GM10266 (cell line): ENCODE results near the gene APLP1.
A peak's percentile ranks its signal among the peaks of the same experiment; 100 is the strongest.
"Not testable (repeated sequence)": the region's sequence is repeated elsewhere in the genome, so short reads cannot be mapped to it uniquely, and the experiment has no call there.

Experiments used
- DNase-seq: peaks from one replicate; pipeline ENCODE4 v3.0.0; 2012; ENCODE audit errors: extremely low spot score
- TF ChIP-seq, protein P1 (sequence below): IDR thresholded peaks from 2 replicates; pipeline ENCODE4 v1.5.1; 2012; ENCODE audit warnings: mild to moderate bottlenecking, low read depth; ENCODE audit not compliant: control insufficient read depth, insufficient read depth; ENCODE audit errors: missing control alignments

APLP1 gene

GRCh38 chr19:35908973-35909683, 40.8 kb downstream of the APLP1 start:
- TF ChIP-seq, protein P1, sequence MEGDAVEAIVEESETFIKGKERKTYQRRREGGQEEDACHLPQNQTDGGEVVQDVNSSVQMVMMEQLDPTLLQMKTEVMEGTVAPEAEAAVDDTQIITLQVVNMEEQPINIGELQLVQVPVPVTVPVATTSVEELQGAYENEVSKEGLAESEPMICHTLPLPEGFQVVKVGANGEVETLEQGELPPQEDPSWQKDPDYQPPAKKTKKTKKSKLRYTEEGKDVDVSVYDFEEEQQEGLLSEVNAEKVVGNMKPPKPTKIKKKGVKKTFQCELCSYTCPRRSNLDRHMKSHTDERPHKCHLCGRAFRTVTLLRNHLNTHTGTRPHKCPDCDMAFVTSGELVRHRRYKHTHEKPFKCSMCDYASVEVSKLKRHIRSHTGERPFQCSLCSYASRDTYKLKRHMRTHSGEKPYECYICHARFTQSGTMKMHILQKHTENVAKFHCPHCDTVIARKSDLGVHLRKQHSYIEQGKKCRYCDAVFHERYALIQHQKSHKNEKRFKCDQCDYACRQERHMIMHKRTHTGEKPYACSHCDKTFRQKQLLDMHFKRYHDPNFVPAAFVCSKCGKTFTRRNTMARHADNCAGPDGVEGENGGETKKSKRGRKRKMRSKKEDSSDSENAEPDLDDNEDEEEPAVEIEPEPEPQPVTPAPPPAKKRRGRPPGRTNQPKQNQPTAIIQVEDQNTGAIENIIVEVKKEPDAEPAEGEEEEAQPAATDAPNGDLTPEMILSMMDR = no peak
- peak; percentile 52 for DNase-seq

- DNase-seq = peak; percentile 10
- TF ChIP-seq, protein P1 = no peak
Measured at GRCh38 chr19:35909684-35910035, 41.3 kb downstream of the APLP1 start.

GRCh38 chr19:35910355-35910754, 42.0 kb downstream of the APLP1 start:
- DNase-seq = not testable (repeated sequence)

DNA sequence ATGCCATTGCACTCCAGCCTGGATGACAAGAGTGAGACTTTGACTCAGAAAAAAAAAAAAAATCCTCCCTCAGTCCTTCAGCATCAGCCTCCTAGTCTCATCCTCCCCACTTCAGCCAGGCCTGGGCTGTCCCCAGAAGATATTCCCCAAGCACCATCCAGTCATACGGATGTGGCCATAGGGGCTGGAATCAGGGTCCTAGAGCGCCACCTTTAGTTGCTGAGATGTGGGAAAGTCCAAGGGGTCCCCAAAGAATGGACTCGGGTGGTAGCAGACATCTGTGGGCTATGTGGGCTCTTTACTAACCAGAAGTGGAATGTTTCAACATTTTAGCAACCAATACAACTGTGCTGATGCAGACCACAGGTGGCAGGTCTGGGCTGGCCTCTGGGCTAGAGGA, 42.8 kb downstream of the APLP1 start:
- DNase-seq = peak; percentile 4
- TF ChIP-seq, protein P1 = no peak

DNA sequence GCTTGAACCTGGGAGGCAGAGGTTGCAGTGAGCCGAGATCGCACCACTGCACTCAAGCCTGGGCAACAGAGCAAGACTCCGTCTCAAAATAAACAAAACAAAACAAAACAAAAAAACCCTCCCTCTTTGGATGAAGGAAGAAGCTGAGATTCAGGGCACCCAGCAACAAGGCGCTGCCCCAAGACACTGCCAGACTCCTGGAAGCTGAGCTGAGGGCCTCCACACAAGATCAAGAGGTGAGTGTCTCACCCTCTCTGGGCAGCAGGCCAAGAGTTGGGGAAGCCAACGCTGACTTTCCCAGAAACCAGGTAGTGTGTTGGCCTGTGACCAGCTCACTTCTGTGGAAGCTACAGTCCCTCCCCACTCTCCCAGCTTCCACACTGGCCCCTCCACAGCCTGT, 43.4 kb downstream of the APLP1 start:
- TF ChIP-seq, protein P1 = no peak
- peak; percentile 5 for DNase-seq

- peak; percentile 35 for DNase-seq
- TF ChIP-seq, protein P1 = no peak
Measured at GRCh38 chr19:35913589-35913988, 45.2 kb downstream of the APLP1 start.

- peak; percentile 20 for DNase-seq
- TF ChIP-seq, protein P1 = no peak
Measured at GRCh38 chr19:35915443-35915842, 47.1 kb downstream of the APLP1 start.

DNA sequence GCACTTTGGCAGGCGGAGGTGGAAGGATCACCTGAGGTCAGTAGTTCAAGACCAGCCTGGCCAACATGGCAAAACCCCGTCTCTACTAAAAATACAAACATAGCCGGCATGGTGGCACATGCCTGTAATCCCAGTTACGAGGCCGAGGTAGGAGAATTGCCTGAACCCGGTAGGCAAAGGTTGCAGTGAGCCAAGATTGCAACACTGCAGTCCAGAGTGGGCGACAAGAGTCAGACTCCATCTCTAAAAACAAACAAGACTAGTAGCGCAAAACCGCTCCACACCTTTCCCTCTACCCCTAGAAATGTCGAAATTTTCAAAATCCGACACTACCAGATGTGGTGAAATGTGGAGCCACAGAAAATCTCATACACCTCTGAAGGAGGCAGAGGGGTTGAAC, 50.9 kb downstream of the APLP1 start:
- TF ChIP-seq, protein P1 = no peak

More for the DNA sequence above, 50.9 kb downstream of the APLP1 start:
- DNase-seq = no peak
